AG04449 (cell line): Measurements from ENCODE around the gene GABRB2.
"Not testable (repeated sequence)": the region's sequence is repeated elsewhere in the genome, so short reads cannot be mapped to it uniquely, and the experiment has no call there.

Experiments used
- CTCF ChIA-PET: fragments of 350-600 bp; formaldehyde crosslinking; extraction: SDS; loops from one replicate; lab custom pipeline; 2021; ENCODE audit warnings: antibody characterized with exemption; lab: Yijun Ruan, JAX
- POLR2A ChIA-PET: fragments of 400-600, 350-600 bp; formaldehyde crosslinking; extraction: SDS; loops from one replicate; lab custom pipeline; 2020; ENCODE audit warnings: antibody characterized with exemption, inconsistent platforms; lab: Yijun Ruan, JAX
- DNase-seq: peaks from one replicate; pipeline ENCODE4 v3.0.0-alpha.2; 2010; ENCODE audit warnings: low read depth, low spot score
- H3K4me3 ChIP-seq: 2 replicates; pipeline ENCODE4 v1.5.1; 2011; ENCODE audit warnings: low read depth, mild to moderate bottlenecking, control low read depth, low read length
- CTCF ChIP-seq: IDR thresholded peaks from one replicate; pipeline ENCODE4 v1.5.1; 2011; ENCODE audit warnings: mild to moderate bottlenecking, moderate library complexity, low read length, control low read depth, inconsistent platforms; ENCODE audit not compliant: insufficient read depth; ENCODE audit errors: missing control alignments

Gene GABRB2

GRCh38 chr5:161302559-161302958 is 244.0 kb downstream of the GABRB2 start:
- TF ChIP-seq CTCF, result no peak
- CTCF ChIA-PET, result no interaction called here
- no peak for DNase-seq
- POLR2A ChIA-PET, result no interaction called here
- H3K4me3 ChIP-seq, result no peak overlapping the region

- no peak for TF ChIP-seq CTCF
Measured at GRCh38 chr5:161301586-161301985, 244.9 kb downstream of the GABRB2 start.

GRCh38 chr5:161299053-161299452 is 247.5 kb downstream of the GABRB2 start:
- no peak overlapping the region for H3K4me3 ChIP-seq
- CTCF ChIA-PET, result no interaction called here
- TF ChIP-seq CTCF, result no peak
- POLR2A ChIA-PET, result no interaction called here
- no peak for DNase-seq

More at GRCh38 chr5:161301586-161301985, 244.9 kb downstream of the GABRB2 start:
- H3K4me3 ChIP-seq, result no peak overlapping the region
- ChIA-PET POLR2A (no interaction called here), CTCF (no interaction called here)
- DNase-seq, result no peak

GRCh38 chr5:161297388-161297787 is 249.1 kb downstream of the GABRB2 start:
- POLR2A ChIA-PET, result not testable (repeated sequence)

GRCh38 chr5:161295721-161296250 is 250.7 kb downstream of the GABRB2 start:
- DNase-seq, result no peak
- ChIA-PET POLR2A (no interaction called here), CTCF (no interaction called here)
- H3K4me3 ChIP-seq, result no peak overlapping the region
- no peak for TF ChIP-seq CTCF

More at GRCh38 chr5:161297388-161297787, 249.1 kb downstream of the GABRB2 start:
- H3K4me3 ChIP-seq, DNase-seq, CTCF ChIA-PET: not testable (repeated sequence)

- TF ChIP-seq CTCF, result no peak
- DNase-seq, result no peak
- no peak overlapping the region for H3K4me3 ChIP-seq
- CTCF ChIA-PET, result no interaction called here
- POLR2A ChIA-PET, result no interaction called here
Measured at GRCh38 chr5:161288071-161288470, 258.5 kb downstream of the GABRB2 start.

GRCh38 chr5:161287436-161287835 is 259.1 kb downstream of the GABRB2 start:
- TF ChIP-seq CTCF, result no peak
- POLR2A ChIA-PET, result no interaction called here
- CTCF ChIA-PET, result no interaction called here
- DNase-seq, result no peak
- H3K4me3 ChIP-seq, result no peak overlapping the region
